ENCODE data around the gene SOX13.

SOX13 gene

GRCh38 chr1:204142032-204142974 lies 69.4 kb downstream of the SOX13 start:
- peaks cover 8% of the 10 kb centered on the region for H3K4me1 ChIP-seq (ENCODE audit: control insufficient read depth, low read depth, low read length)
- no peak overlapping the region for H3K9ac ChIP-seq (ENCODE audit: low read length)
- no peaks in the 10 kb centered on the region for H3K27me3 ChIP-seq (ENCODE audit: control insufficient read depth, insufficient read depth, low read length)
- H3K36me3 ChIP-seq (ENCODE audit: control insufficient read depth, low read depth, low read length), result no peaks in the 10 kb centered on the region
- no peaks in the 10 kb centered on the region for H3K9me3 ChIP-seq (ENCODE audit: control insufficient read depth, low read depth, low read length)
- no peak overlapping the region for H3K4me3 ChIP-seq (ENCODE audit: low read length)
- no peak overlapping the region for H3K27ac ChIP-seq (ENCODE audit: low read length)

GRCh38 chr1:204143276-204144041 lies 70.5 kb downstream of the SOX13 start:
- Histone ChIP-seq H3K9me3 (ENCODE audit: control insufficient read depth, low read depth, low read length) (no peaks in the 10 kb centered on the region), H3K9ac (ENCODE audit: low read length) (no peak overlapping the region), H3K27ac (ENCODE audit: low read length) (no peak overlapping the region), H3K36me3 (ENCODE audit: control insufficient read depth, low read depth, low read length) (no peaks in the 10 kb centered on the region), H3K4me3 (ENCODE audit: low read length) (no peak overlapping the region), H3K27me3 (ENCODE audit: control insufficient read depth, insufficient read depth, low read length) (no peaks in the 10 kb centered on the region), H3K4me1 (ENCODE audit: control insufficient read depth, low read depth, low read length) (peaks cover 19% of the 10 kb centered on the region)

- Histone ChIP-seq H3K9ac (ENCODE audit: low read length) (no peak overlapping the region), H3K27ac (ENCODE audit: low read length) (no peak overlapping the region), H3K9me3 (ENCODE audit: control insufficient read depth, low read depth, low read length) (no peaks in the 10 kb centered on the region), H3K27me3 (ENCODE audit: control insufficient read depth, insufficient read depth, low read length) (no peaks in the 10 kb centered on the region), H3K4me3 (ENCODE audit: low read length) (no peak overlapping the region), H3K36me3 (ENCODE audit: control insufficient read depth, low read depth, low read length) (no peaks in the 10 kb centered on the region), H3K4me1 (ENCODE audit: control insufficient read depth, low read depth, low read length) (peaks cover 23% of the 10 kb centered on the region)
These were observed 72.2 kb downstream of the SOX13 start for GRCh38 chr1:204145033-204145504.

- Histone ChIP-seq H3K9ac (ENCODE audit: low read length) (no peak overlapping the region), H3K9me3 (ENCODE audit: control insufficient read depth, low read depth, low read length) (no peaks in the 10 kb centered on the region), H3K4me1 (ENCODE audit: control insufficient read depth, low read depth, low read length) (peaks cover 23% of the 10 kb centered on the region), H3K27ac (ENCODE audit: low read length) (no peak overlapping the region), H3K27me3 (ENCODE audit: control insufficient read depth, insufficient read depth, low read length) (peaks cover 5% of the 10 kb centered on the region), H3K36me3 (ENCODE audit: control insufficient read depth, low read depth, low read length) (no peaks in the 10 kb centered on the region), H3K4me3 (ENCODE audit: low read length) (no peak overlapping the region)
These were observed 73.4 kb downstream of the SOX13 start for GRCh38 chr1:204146309-204146708.

- Histone ChIP-seq H3K4me1 (ENCODE audit: control insufficient read depth, low read depth, low read length) (peaks cover 23% of the 10 kb centered on the region), H3K27ac (ENCODE audit: low read length) (no peak overlapping the region), H3K9ac (ENCODE audit: low read length) (peak overlapping the region; percentile 5), H3K9me3 (ENCODE audit: control insufficient read depth, low read depth, low read length) (no peaks in the 10 kb centered on the region), H3K4me3 (ENCODE audit: low read length) (no peak overlapping the region), H3K27me3 (ENCODE audit: control insufficient read depth, insufficient read depth, low read length) (peaks cover 9% of the 10 kb centered on the region), H3K36me3 (ENCODE audit: control insufficient read depth, low read depth, low read length) (no peaks in the 10 kb centered on the region)
These were observed 74.0 kb downstream of the SOX13 start for GRCh38 chr1:204146965-204147364.

GRCh38 chr1:204147406-204148383 lies 74.8 kb downstream of the SOX13 start:
- H3K4me1 ChIP-seq (ENCODE audit: control insufficient read depth, low read depth, low read length), result peaks cover 23% of the 10 kb centered on the region
- H3K27ac ChIP-seq (ENCODE audit: low read length), result peak overlapping the region; percentile 1
- H3K36me3 ChIP-seq (ENCODE audit: control insufficient read depth, low read depth, low read length), result no peaks in the 10 kb centered on the region
- peak overlapping the region; percentile 28 for H3K4me3 ChIP-seq (ENCODE audit: low read length)
- no peaks in the 10 kb centered on the region for H3K9me3 ChIP-seq (ENCODE audit: control insufficient read depth, low read depth, low read length)
- H3K9ac ChIP-seq (ENCODE audit: low read length), result peak overlapping the region; percentile 5
- H3K27me3 ChIP-seq (ENCODE audit: control insufficient read depth, insufficient read depth, low read length), result peaks cover 14% of the 10 kb centered on the region

GRCh38 chr1:204149107-204149506 lies 76.2 kb downstream of the SOX13 start:
- H3K4me1 ChIP-seq (ENCODE audit: control insufficient read depth, low read depth, low read length), result peaks cover 23% of the 10 kb centered on the region
- no peaks in the 10 kb centered on the region for H3K9me3 ChIP-seq (ENCODE audit: control insufficient read depth, low read depth, low read length)
- peaks cover 18% of the 10 kb centered on the region for H3K27me3 ChIP-seq (ENCODE audit: control insufficient read depth, insufficient read depth, low read length)
- no peak overlapping the region for H3K4me3 ChIP-seq (ENCODE audit: low read length)
- no peak overlapping the region for H3K27ac ChIP-seq (ENCODE audit: low read length)
- no peaks in the 10 kb centered on the region for H3K36me3 ChIP-seq (ENCODE audit: control insufficient read depth, low read depth, low read length)
- H3K9ac ChIP-seq (ENCODE audit: low read length), result no peak overlapping the region

- Histone ChIP-seq H3K9me3 (ENCODE audit: control insufficient read depth, low read depth, low read length) (no peaks in the 10 kb centered on the region), H3K27me3 (ENCODE audit: control insufficient read depth, insufficient read depth, low read length) (peaks cover 18% of the 10 kb centered on the region), H3K4me1 (ENCODE audit: control insufficient read depth, low read depth, low read length) (peaks cover 23% of the 10 kb centered on the region), H3K27ac (ENCODE audit: low read length) (no peak overlapping the region), H3K4me3 (ENCODE audit: low read length) (no peak overlapping the region), H3K9ac (ENCODE audit: low read length) (no peak overlapping the region), H3K36me3 (ENCODE audit: control insufficient read depth, low read depth, low read length) (no peaks in the 10 kb centered on the region)
These were observed 77.0 kb downstream of the SOX13 start for GRCh38 chr1:204149635-204150565.

- Histone ChIP-seq H3K9ac (ENCODE audit: low read length) (peak overlapping the region; percentile 30), H3K27me3 (ENCODE audit: control insufficient read depth, insufficient read depth, low read length) (peaks cover 18% of the 10 kb centered on the region), H3K4me1 (ENCODE audit: control insufficient read depth, low read depth, low read length) (peaks cover 23% of the 10 kb centered on the region), H3K4me3 (ENCODE audit: low read length) (peak overlapping the region; percentile 66), H3K9me3 (ENCODE audit: control insufficient read depth, low read depth, low read length) (no peaks in the 10 kb centered on the region), H3K27ac (ENCODE audit: low read length) (no peak overlapping the region), H3K36me3 (ENCODE audit: control insufficient read depth, low read depth, low read length) (no peaks in the 10 kb centered on the region)
These were observed 78.0 kb downstream of the SOX13 start for GRCh38 chr1:204150702-204151551.
